HEK293 (cell line): Measurements from ENCODE around the gene GRN.

ENCODE experiments used
- CTCF ChIA-PET: fragments of 350-600 bp; formaldehyde crosslinking; extraction: SDS; loops from one replicate; lab custom pipeline; 2021; ENCODE audit warnings: antibody characterized with exemption; lab: Yijun Ruan, JAX
- POLR2A ChIA-PET: fragments of 300-600 bp; formaldehyde crosslinking; extraction: SDS; loops from one replicate; lab custom pipeline; 2020; ENCODE audit warnings: antibody characterized with exemption, inconsistent platforms; lab: Yijun Ruan, JAX
- H3K27ac ChIP-seq: fragments of 200-500 bp; sonication (Bioruptor generic); 2 replicates; pipeline ENCODE4 v1.5.1; 2014; ENCODE audit warnings: low read depth, low read length, control low read depth, inconsistent platforms; ENCODE audit errors: extremely low read depth
- H3K36me3 ChIP-seq, 2 experiments: fragments of 200-500 bp in 1 of 2; sonication (Bioruptor generic) in 1 of 2; 1 replicate in 1 of 2; 2 replicates in 1 of 2; pipeline ENCODE4 v1.5.1; 2014 to 2017; ENCODE audit warnings: inconsistent platforms in 2 of 2, low read length in 2 of 2; ENCODE audit not compliant: control insufficient read depth in 2 of 2, insufficient read depth in 1 of 2
- H3K4me1 ChIP-seq: fragments of 200-500 bp; sonication (Bioruptor generic); 2 replicates; pipeline ENCODE4 v1.5.1; 2014; ENCODE audit warnings: mild to moderate bottlenecking, low read length, inconsistent platforms; ENCODE audit not compliant: control insufficient read depth, insufficient read depth
- H3K4me3 ChIP-seq: 2 replicates; pipeline ENCODE4 v1.5.1; 2011; ENCODE audit warnings: low read depth, mild to moderate bottlenecking, control low read depth, low read length, moderate library complexity
- H3K9me3 ChIP-seq: fragments of 200-500 bp; sonication (Bioruptor generic); 2 replicates; pipeline ENCODE4 v1.5.1; 2014; ENCODE audit warnings: low read depth, low read length, inconsistent platforms; ENCODE audit not compliant: control insufficient read depth, insufficient read depth
- GLIS2 ChIP-seq: fragments of 450-650 bp; formaldehyde crosslinking; IDR thresholded peaks from 2 replicates; pipeline ENCODE4 v1.5.1; 2016; ENCODE audit warnings: missing biosample characterization, missing genetic modification characterization
- KLF9 ChIP-seq: fragments of 450-650 bp; formaldehyde crosslinking; IDR thresholded peaks from 2 replicates; pipeline ENCODE4 v1.5.1; 2016; ENCODE audit warnings: missing biosample characterization, missing genetic modification characterization, low read depth
- SETDB1 ChIP-seq: IDR thresholded peaks from one replicate; pipeline ENCODE4 v1.6.1; 2017; ENCODE audit warnings: mild to moderate bottlenecking, low read length, moderate library complexity, mixed read lengths; ENCODE audit not compliant: insufficient read length
- TRIM28 ChIP-seq: IDR thresholded peaks from 2 replicates; pipeline ENCODE4 v1.6.1; 2011; ENCODE audit warnings: low read length, control low read depth, borderline replicate concordance
- ZBTB21 ChIP-seq: fragments of 450-650 bp; formaldehyde crosslinking; IDR thresholded peaks from 2 replicates; pipeline ENCODE4 v1.5.1; 2017; ENCODE audit warnings: missing biosample characterization, missing genetic modification characterization
- ZFP3 ChIP-seq: fragments of 450-650 bp; formaldehyde crosslinking; IDR thresholded peaks from 2 replicates; pipeline ENCODE4 v1.5.1; 2016; ENCODE audit warnings: low read depth, missing biosample characterization, missing genetic modification characterization
- ZNF211 ChIP-seq: fragments of 450-650 bp; formaldehyde crosslinking; IDR thresholded peaks from 2 replicates; pipeline ENCODE4 v1.5.1; 2016; ENCODE audit warnings: low read depth, missing biosample characterization, missing genetic modification characterization
- ZNF324 ChIP-seq: fragments of 450-650 bp; formaldehyde crosslinking; IDR thresholded peaks from 2 replicates; pipeline ENCODE4 v1.5.1; 2016; ENCODE audit warnings: missing biosample characterization, missing genetic modification characterization
- ZNF341 ChIP-seq: fragments of 450-650 bp; formaldehyde crosslinking; IDR thresholded peaks from 2 replicates; pipeline ENCODE4; 2016; ENCODE audit warnings: low read depth, missing biosample characterization, missing genetic modification characterization
- ZNF544 ChIP-seq: fragments of 450-650 bp; formaldehyde crosslinking; IDR thresholded peaks from 2 replicates; pipeline ENCODE4 v1.5.0; 2017; ENCODE audit warnings: missing biosample characterization, missing genetic modification characterization
- ZNF561 ChIP-seq: fragments of 450-650 bp; IDR thresholded peaks from 2 replicates; pipeline ENCODE4 v1.5.1; 2018; ENCODE audit warnings: missing biosample characterization, missing genetic modification characterization, borderline replicate concordance
- ZNF777 ChIP-seq: fragments of 450-650 bp; formaldehyde crosslinking; IDR thresholded peaks from 2 replicates; pipeline ENCODE4 v1.5.1; 2017; ENCODE audit warnings: missing biosample characterization, missing genetic modification characterization, borderline replicate concordance
- ZXDB ChIP-seq: fragments of 450-650 bp; formaldehyde crosslinking; IDR thresholded peaks from 2 replicates; pipeline ENCODE4 v1.5.1; 2016; ENCODE audit warnings: missing biosample characterization, missing genetic modification characterization
- TF ChIP-seq, protein P1 (sequence below): fragments of 450-650 bp; formaldehyde crosslinking; IDR thresholded peaks from 2 replicates; pipeline ENCODE4 v1.5.1; 2016; ENCODE audit warnings: missing biosample characterization, missing genetic modification characterization
- TF ChIP-seq, protein P2 (sequence below): fragments of 450-650 bp; formaldehyde crosslinking; IDR thresholded peaks from 2 replicates; pipeline ENCODE4 v1.5.1; 2016; ENCODE audit warnings: missing biosample characterization, missing genetic modification characterization
- TF ChIP-seq, protein P3 (sequence below): fragments of 450-650 bp; formaldehyde crosslinking; IDR thresholded peaks from 2 replicates; pipeline ENCODE4 v1.5.1; 2016; ENCODE audit warnings: missing biosample characterization, missing genetic modification characterization

Gene GRN

DNA sequence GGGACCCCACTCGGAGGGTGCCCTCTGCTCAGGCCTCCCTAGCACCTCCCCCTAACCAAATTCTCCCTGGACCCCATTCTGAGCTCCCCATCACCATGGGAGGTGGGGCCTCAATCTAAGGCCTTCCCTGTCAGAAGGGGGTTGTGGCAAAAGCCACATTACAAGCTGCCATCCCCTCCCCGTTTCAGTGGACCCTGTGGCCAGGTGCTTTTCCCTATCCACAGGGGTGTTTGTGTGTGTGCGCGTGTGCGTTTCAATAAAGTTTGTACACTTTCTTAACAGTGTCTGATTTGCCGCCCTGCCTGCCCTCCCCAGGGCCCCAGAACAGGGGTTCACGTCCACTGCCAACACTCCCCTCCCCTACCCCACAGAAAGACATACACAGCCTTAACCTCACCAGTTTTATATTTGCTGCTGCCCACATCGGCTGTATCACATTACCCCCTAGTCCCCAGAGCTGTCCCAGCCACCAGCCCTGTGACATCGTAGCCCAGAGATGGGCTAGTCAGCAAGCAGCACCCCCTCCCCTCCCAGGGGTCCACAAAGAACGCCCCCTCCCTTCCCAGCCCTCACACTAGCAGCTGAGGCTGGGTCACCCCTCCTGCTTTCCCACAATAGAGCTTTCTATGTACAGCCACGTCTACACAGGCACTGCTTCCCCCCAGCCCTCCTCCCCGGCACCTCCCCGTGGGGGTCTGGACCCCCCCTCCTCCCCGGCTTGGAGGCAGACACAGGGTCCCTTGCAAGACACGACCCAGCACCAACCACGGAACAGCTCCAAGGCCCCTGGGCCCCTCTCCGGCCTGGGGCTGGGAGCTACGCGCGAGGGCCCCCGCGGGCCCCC, 7.9 kb downstream of the GRN start:
- no peaks in the 10 kb centered on the region for H3K9me3 ChIP-seq
- ChIA-PET CTCF (interaction anchor here (0.6 to 2.6 kb wide), 4 partner anchors 10 to 150 kb away, joined by 3 to 17 read pairs (median 4); partner anchors contain the start of gene FAM171A2), POLR2A (interaction anchor here (0.5 to 0.6 kb wide), 2 partner anchors 34 to 434 kb away, joined by 4 to 5 read pairs; no protein-coding TSS in a partner anchor)
- TF ChIP-seq, protein P1, sequence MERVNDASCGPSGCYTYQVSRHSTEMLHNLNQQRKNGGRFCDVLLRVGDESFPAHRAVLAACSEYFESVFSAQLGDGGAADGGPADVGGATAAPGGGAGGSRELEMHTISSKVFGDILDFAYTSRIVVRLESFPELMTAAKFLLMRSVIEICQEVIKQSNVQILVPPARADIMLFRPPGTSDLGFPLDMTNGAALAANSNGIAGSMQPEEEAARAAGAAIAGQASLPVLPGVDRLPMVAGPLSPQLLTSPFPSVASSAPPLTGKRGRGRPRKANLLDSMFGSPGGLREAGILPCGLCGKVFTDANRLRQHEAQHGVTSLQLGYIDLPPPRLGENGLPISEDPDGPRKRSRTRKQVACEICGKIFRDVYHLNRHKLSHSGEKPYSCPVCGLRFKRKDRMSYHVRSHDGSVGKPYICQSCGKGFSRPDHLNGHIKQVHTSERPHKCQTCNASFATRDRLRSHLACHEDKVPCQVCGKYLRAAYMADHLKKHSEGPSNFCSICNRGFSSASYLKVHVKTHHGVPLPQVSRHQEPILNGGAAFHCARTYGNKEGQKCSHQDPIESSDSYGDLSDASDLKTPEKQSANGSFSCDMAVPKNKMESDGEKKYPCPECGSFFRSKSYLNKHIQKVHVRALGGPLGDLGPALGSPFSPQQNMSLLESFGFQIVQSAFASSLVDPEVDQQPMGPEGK (tag by site-specific recombination) = peak; percentile 50; the same call in 1 of the 2 replicates
- TF ChIP-seq GLIS2 (tag by site-specific recombination) (0 out of 2 replicates have a peak, but pooled peaks have one; percentile 16), TRIM28 (no peak), ZNF211 (no peak), ZNF341 (tag by site-specific recombination) (peak; percentile 16; the same call in 1 of the 2 replicates), SETDB1 (no peak), ZBTB21 (no peak), KLF9 (no peak)
- TF ChIP-seq, protein P2, sequence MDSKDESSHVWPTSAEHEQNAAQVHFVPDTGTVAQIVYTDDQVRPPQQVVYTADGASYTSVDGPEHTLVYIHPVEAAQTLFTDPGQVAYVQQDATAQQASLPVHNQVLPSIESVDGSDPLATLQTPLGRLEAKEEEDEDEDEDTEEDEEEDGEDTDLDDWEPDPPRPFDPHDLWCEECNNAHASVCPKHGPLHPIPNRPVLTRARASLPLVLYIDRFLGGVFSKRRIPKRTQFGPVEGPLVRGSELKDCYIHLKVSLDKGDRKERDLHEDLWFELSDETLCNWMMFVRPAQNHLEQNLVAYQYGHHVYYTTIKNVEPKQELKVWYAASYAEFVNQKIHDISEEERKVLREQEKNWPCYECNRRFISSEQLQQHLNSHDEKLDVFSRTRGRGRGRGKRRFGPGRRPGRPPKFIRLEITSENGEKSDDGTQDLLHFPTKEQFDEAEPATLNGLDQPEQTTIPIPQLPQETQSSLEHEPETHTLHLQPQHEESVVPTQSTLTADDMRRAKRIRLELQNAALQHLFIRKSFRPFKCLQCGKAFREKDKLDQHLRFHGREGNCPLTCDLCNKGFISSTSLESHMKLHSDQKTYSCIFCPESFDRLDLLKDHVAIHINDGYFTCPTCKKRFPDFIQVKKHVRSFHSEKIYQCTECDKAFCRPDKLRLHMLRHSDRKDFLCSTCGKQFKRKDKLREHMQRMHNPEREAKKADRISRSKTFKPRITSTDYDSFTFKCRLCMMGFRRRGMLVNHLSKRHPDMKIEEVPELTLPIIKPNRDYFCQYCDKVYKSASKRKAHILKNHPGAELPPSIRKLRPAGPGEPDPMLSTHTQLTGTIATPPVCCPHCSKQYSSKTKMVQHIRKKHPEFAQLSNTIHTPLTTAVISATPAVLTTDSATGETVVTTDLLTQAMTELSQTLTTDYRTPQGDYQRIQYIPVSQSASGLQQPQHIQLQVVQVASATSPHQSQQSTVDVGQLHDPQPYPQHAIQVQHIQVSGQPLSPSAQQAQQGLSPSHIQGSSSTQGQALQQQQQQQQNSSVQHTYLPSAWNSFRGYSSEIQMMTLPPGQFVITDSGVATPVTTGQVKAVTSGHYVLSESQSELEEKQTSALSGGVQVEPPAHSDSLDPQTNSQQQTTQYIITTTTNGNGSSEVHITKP (tag by site-specific recombination) = peak; percentile 69
- H3K4me1 ChIP-seq = no peaks in the 10 kb centered on the region
- H3K36me3 ChIP-seq = peaks cover 0 to 59% of the 10 kb centered on the region in 2 experiments; a peak in 2 of 3 replicates
- H3K27ac ChIP-seq = no peak overlapping the region
- no peak overlapping the region for H3K4me3 ChIP-seq

DNA sequence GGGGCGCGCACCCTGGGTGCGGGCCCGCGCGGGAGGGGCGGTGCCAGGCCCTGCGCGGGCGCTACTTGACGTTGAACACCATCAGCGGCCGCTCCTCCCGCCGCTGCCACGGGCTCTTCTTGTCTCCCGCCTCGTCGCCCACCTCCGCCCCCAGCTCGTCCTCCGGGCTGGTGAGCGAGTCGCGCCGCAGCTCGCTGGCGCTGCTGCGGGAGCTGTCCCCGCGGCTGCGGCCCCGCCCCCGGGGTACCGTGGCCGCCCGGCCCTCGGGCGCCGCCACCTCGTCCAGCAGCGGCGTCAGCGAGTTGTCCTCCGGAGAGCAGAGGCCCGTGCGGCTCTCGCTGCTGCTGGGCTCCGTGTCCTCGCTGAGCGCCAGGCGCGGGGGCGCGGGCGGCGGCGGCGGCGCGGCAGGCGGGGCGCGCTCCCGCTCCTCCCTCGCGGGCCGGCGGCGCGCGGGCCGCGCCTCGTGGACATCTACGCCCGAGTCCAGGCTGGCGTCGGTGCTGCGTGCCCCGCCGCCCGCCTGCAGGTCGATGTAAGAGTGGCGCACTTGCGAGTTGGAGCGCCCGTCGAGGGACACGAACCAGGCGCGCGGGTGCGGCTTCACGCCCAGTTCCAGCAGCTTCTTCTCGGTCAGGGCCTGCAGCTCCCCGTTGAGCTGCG, 8.7 kb downstream of the GRN start:
- Histone ChIP-seq H3K9me3 (no peaks in the 10 kb centered on the region), H3K4me1 (no peaks in the 10 kb centered on the region), H3K4me3 (no peak overlapping the region), H3K27ac (no peak overlapping the region), H3K36me3 (peaks cover 0 to 59% of the 10 kb centered on the region in 2 experiments; a peak in 2 of 3 replicates)
- no peak for TF ChIP-seq ZNF544 (tag by site-specific recombination)
- no peak for TF ChIP-seq ZFP3
- TF ChIP-seq ZNF561 (tag by site-specific recombination) = no peak
- TF ChIP-seq ZNF324 (tag by site-specific recombination) = no peak
- TF ChIP-seq, protein P3, sequence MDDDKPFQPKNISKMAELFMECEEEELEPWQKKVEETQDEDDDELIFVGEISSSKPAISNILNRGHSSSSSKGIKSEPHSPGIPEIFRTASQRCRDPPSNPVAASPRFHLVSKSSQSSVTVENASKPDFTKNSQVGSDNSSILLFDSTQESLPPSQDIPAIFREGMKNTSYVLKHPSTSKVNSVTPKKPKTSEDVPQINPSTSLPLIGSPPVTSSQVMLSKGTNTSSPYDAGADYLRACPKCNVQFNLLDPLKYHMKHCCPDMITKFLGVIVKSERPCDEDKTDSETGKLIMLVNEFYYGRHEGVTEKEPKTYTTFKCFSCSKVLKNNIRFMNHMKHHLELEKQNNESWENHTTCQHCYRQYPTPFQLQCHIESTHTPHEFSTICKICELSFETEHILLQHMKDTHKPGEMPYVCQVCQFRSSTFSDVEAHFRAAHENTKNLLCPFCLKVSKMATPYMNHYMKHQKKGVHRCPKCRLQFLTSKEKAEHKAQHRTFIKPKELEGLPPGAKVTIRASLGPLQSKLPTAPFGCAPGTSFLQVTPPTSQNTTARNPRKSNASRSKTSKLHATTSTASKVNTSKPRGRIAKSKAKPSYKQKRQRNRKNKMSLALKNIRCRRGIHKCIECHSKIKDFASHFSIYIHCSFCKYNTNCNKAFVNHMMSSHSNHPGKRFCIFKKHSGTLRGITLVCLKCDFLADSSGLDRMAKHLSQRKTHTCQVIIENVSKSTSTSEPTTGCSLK = no peak
- TF ChIP-seq ZNF777 = no peak
- TF ChIP-seq ZXDB = no peak
- ChIA-PET CTCF (interaction anchor here (0.6 to 1.5 kb wide), 4 partner anchors 9 to 312 kb away, joined by 3 to 6 read pairs (median 4); partner anchors contain the start of gene FAM171A2), POLR2A (interaction anchor here (0.6 kb wide), 1 partner anchor 35 kb away, joined by 4 read pairs; no protein-coding TSS in a partner anchor)
